NCI-H1436 (cell line): ENCODE data around the gene NHLH1.

Source experiments
- DNase-seq: peaks from one replicate; lab custom pipeline; 2025; lab: John Stamatoyannopoulos, UW

NHLH1 gene

GRCh38 chr1:160412028-160412362, 45.1 kb downstream of the NHLH1 start:
- no peak for DNase-seq

- no peak for DNase-seq
Observed at GRCh38 chr1:160413716-160414115, 46.8 kb downstream of the NHLH1 start.

DNA sequence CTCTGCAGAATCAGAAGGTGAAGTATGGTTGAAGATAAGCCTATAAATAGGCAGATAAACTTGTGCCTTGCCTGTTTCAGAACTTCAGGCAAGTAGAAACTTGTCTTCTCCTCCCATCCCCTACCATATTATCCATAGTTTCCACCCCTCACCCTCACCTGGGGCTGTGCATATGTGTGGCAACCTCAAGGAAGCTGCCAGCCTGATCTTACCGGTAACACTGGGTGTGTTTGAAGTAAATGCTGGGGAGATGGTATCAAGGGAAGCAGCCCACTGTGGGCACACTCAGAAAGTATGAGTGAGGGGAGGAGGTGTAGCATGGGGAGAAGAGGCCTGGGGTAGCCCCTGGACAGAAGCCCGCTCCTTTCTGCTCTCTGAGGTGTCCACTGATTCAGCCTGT, 48.0 kb downstream of the NHLH1 start:
- no peak for DNase-seq

DNA sequence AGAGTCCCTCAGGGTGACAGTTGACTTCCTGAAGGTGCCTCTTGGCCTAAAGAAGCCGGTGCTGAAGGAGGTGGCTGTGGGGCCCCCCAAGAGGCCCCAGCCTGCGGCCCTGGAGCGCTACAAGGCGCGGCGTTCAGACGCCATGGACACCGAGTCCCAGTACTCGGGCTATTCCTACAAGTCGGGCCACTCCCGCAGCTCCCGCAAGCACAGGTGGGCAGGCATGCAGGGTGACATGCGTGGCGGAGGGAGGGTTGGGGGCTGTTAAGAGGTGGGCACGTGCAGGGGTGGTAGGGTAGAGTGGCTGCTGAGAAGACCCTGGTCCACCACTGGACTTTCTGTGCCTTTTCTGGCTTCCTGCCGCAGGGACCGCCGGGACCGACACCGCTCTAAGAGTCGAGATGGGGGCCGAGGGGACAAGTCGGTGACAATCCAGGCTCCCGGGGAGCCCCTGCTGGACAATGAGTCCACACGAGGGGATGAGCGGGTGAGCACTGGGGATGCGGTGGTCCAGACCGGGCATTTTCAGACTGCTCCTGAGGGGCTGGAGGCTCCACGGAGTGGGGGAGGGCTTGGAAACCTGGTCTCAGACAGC, 48.9 kb downstream of the NHLH1 start:
- no peak for DNase-seq

GRCh38 chr1:160416369-160416768, 49.5 kb downstream of the NHLH1 start:
- DNase-seq: no peak

DNA sequence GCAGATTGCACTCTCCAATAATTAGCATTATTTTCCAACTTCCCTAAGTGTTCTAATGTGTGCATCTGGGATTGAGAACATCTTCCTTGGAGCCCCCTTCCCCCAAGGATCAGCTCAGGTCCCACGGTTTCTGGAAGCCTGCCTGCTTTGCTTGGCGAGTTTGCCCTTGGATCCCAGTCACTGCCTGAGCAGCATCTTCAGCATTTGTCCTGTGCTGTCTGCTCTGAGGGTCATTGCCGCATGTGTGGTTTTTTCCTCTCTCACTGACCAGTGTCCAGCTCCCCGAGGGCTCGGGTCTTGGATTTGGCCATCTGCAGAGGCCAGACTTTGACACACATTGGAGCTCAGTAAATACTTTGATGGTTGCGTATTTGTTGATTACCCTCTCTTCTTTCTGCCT, 51.6 kb downstream of the NHLH1 start:
- DNase-seq: no peak

GRCh38 chr1:160419150-160419837, 52.4 kb downstream of the NHLH1 start:
- no peak for DNase-seq

- no peak for DNase-seq
Observed at GRCh38 chr1:160419838-160420169, 52.9 kb downstream of the NHLH1 start.

DNA sequence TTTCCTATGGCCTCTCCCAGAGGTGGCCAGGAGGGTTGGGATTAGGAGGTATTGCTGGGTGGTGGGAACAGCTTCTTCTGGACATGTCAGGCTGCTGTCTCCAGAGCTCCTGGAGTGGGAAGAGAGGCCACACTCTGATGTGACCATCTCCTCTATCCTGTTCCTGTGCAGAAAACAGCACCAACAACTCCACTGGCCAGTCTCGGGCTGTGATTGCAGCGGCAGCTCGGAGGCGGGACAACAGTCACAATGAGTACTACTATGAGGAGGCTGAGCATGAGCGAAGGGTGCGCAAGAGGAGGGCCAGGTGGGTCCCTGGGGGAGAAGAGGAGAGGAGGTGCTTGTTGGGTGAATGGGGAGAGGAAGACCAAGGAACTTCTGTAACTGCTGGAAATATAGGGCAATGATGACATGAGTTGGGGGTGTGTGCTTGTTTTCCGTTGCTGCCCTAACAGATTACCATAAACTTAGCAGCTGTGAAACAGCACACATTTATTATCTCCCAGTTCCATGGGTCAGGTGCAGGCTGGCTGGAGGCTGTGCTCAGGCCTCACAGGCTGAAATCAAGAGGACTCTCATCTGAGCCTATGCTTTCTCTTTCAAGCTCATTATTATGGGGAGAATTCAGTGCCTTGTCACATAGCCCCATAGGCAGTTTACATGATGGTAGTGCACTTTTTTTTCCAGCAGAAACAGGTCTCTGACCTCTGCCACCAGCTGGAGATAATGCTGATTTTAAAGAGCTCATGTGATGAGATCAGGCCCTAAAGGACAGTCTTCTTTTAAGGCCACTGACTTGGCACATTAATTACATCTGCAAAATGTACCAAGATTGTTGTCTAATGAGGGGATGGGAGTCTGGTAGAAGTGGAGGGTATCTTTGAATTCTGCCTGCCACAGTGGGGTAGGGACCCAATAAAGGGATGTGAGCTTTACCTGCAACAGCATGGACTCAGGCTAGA, 54.3 kb downstream of the NHLH1 start:
- no peak for DNase-seq

DNA sequence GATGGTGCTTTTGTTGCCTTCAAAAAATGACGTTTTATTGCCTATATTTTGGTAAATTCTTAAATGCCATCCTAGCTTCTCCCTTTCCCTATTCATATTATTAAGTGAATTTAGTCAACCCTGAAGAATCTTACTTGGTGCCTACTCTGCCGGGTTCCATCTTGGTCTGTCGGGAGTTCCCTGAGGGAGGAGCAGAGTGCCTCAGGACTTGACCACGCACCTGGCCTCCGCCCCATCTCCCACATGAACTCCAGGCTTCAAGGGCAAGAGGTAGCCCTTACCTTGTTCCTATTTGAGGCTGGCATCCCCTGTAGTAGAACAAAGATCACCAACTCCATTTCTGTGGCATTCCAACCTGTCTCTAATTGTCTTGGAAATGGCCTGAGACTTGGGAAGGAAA, 55.0 kb downstream of the NHLH1 start:
- no peak for DNase-seq
